ENCODE results near the gene CIAO1.
"Not testable (repeated sequence)": the region's sequence is repeated elsewhere in the genome, so short reads cannot be mapped to it uniquely, and the experiment has no call there.

Gene CIAO1

DNA sequence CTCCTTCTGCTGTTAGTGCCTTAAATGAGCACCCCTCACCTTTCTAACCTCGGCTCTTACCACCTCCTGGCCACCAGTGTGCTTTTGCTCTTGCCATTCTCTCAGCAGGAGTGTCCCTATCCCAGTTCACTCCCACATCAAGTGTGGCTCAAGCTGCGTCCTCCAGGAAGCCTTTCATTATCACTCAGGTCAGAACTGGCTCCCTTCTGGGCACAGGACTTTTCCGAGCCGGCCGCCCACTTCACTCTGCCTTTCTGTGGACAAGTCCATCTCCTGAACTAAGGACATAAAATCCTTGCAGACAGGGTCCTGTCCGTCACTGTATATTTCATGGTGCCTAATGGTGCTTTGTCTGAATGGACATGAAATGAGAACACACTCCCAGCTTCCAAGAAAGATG is 15.8 kb upstream of the CIAO1 start:
- no peak for DNase-seq (ENCODE audit: low spot score)

DNA sequence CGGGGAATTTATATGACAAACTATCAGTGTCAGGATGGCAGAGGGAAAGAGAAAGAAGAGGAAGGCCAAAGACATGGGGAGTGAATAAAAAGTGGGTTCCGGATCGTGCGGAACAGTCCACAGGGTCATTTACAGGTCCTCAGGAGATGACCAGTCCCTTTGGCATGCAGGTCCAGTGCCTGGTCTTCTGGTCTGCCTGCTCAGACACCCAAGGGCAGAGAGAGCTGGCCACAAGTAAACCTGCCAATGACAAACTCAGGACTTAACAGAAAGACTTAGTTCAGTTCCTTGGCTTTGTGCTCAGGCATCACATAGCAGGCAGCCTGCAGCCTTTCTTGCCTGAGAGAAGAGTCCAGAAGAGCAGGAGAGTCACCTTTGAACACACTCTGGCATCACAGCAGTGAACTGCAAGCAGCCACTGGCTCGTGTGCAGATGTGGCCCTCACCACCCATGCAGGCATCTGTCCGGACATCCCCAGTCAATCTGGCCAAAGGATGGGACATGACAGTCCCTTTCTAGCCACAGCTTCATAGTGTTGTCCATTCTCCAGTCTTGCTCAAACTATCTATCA is 14.2 kb upstream of the CIAO1 start:
- DNase-seq (ENCODE audit: low spot score): peak; percentile 96

DNA sequence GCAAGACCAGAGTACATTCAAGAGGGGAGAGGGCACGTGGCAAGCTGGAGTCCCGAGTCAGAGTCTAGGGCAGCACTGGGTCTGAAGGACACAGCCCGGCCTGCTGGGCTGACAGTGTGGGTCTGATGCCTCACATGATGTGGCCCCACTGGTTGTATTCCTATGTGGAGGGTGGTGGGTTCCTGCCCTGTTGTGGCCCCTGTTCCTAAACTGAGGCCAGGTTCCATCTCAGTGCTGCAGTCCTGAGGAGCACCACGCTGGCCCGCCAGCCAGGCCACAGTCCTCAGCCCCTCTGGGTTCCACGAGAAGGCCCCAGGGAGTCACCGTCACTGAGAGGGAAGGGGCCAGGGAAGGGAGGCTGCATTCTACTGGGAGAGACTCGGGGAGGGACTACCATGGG is 13.5 kb upstream of the CIAO1 start:
- no peak for DNase-seq (ENCODE audit: low spot score)

- no peak for DNase-seq (ENCODE audit: low spot score)
Observed at GRCh38 chr2:96253006-96253405, 13.0 kb upstream of the CIAO1 start.

DNA sequence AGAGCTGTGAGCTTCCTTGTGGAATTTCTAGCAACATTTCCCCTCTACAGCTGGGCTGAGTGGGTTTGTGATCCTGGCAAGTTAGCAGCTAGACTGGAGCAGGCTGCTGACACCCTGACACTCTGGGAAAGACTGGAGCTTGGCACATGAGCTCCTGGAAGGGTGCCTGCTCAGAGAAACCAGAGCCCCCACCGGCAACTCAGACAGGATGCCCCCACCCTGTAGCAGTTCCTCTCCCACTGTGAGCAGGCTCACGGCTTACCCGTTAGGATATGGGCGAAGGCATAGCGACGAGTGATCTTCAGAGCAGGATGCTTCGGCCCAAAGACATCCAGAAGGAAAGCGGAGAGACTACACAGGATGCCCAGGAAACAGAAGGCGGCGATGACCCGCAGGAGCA is 11.5 kb upstream of the CIAO1 start:
- DNase-seq (ENCODE audit: low spot score): no peak

- DNase-seq (ENCODE audit: low spot score): no peak
Observed at GRCh38 chr2:96256611-96257113, 9.4 kb upstream of the CIAO1 start.

- not testable (repeated sequence) for DNase-seq (ENCODE audit: low spot score)
Observed at GRCh38 chr2:96257744-96258143, 8.3 kb upstream of the CIAO1 start.

DNA sequence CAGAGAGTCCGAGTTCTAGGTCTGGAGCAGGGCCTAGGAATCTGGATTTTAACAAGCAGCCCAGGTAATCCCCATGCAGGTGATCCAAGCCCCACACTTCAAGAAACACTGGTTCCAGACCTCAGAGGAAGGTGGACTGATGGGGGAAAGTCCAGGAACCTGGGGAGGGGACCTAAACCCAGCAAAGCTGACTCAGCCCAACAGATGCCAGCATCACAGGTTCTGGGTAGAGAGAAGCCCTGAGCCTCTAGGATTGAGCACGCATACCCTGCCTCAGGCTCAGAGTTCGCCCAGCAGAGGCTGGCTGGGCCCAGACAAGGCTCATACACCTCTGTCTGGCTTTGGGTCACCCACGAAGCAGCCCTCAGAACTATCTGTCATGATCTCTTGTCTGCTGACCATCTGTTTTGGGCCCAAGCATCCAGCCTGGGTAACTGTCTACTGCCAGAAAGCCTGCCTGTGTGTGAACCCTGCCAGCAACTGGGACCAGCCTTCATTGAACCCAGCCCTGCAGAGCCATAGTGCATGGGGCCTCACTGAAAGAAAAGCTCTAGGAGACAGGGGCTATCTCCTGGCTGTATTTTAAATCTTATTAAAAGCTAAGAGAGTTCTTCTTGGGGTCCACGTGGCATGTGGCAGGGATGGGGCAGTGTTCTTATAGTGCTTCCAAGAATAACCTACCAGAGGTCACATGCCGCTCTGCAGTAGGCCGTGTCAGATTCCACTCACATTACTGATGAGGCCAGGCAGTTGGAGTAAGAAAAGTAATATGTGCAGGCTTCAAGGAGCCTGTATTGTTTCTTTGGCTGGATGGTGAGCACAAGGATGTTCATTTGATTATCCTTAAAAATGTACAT is 7.6 kb upstream of the CIAO1 start:
- no peak for DNase-seq (ENCODE audit: low spot score)

DNA sequence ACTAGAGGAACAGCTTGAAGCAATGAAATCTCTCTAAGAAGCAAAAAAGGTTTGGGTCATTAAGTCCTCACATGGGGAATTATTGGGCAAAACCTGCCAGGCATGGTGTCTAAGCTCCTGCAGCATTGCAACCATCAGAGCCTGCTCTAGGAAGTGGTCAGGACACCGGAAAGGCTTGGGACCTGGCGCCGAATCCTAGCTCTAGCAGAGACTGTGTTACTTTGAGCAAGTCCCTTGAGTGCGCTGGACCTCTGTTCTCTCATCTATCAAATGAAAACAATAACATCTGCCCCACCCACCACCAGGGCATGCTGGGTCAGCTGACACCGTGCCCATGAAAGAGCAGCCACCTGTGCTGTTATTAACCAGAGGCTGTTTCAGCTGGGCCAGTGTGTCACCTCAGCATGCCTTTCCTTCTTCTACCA is 6.5 kb upstream of the CIAO1 start:
- no peak for DNase-seq (ENCODE audit: low spot score)

DNA sequence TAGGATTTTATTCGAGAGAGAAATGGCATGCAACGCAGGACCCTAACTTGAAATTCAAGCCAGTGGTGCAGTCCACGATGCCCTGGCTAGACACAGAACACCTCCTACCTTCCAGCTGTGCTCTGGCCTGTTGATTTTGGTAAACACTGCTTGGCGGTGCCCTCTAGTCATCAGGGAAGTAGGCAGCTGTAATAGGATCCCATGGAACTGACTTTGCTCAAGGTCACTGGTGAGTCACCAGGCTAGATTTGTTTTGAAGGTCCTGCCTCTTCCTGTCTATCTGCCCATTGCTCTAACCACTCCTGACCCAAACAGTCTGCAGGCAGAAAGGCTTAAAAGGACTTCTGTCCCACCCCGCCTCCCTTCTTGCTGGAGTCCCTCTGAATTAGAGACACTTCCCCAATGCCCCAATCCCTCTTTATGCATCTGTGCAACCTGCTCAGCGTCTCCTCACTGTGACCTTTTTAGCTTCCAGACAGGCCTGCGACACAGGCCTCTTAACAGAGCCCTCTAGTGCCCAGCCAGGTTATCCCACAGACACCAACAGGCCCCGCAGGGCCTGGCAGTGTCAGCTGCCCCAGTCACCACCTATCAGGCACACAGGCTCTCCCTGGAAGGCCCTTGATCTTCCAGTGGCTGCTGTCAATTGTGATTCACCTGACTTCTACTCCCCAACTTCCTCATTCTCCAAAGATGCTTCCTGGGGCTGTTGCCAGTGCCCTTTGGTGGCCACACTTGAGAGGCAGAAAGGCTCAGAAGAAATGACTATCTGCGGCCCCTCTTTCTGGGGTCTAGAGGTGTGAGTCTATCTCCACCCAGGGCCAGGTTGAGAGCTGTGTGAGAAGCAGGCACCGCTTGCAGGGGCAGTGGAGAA is 5.4 kb upstream of the CIAO1 start:
- DNase-seq (ENCODE audit: low spot score): peak; percentile 94

DNA sequence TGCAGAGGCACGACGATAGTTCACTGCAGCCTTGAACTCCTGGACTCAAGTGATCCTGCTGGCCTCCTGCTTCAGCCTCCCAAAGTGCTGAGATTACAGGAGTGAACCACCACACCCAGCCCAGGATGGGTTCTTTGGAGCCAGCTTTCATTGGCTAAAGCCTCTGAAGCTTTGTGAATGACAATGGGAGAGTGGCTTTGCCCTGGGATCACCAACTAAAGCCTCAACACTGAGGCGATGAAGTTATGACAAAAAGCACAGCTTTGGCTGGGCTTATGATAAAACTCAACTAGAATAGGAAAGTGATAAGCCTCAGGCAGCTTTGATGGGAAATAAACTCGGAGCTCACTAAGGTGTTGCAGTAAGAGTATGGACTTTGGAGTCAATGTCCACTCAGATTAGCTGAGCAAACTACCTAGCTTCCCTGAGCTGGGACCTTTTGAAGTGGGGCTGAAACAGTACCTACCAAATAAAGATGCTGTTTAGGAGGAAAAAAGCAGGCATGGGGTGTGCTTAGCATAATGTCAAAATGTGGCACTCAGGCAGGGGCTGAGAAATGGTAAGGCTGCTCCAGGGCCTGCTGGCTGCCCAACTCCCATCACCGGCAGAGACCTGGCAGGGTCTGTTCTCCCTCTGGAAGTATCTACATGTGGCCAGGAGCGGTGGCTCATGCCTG is 4.6 kb upstream of the CIAO1 start:
- no peak for DNase-seq (ENCODE audit: low spot score)

DNA sequence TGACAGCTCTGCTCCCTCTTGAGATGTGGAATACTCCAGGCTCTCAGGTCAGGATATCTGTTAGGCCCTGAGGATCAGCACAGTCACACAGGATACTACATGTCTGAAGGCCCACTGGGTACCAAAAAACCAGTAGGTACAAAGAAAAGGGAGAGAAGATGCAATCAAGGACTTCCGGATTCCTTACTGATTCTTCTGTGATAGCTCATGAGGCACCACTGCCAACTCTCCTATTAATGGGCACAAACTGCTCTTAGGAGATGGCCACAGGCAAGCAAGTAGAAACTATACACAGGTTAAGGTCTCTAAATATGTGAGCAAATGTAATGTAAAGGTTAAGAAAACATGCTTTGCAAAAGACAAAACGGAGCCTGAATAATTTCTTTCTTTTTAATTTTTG is 3.7 kb upstream of the CIAO1 start:
- DNase-seq (ENCODE audit: low spot score): no peak

DNA sequence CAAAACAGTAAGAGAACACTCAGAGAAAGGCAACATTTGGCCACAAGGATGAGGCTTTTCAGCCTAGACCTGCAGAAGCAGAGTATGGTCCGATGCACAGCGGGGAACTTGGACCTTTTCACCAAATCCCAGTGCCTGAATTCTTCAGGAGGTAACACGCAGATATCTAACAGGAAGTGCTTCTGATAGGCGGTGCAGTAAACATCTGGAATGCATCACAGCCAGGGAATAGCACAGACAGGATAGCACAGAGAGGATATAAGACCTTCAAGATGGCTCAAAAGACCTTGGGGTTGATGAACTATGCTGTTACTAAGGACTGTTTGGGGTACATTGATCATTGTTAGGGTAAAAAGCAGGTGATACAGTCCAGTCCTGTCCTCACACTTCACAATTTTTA is 1.9 kb upstream of the CIAO1 start:
- DNase-seq (ENCODE audit: low spot score): peak; percentile 38

GRCh38 chr2:96264656-96265348 is 1.2 kb upstream of the CIAO1 start:
- DNase-seq (ENCODE audit: low spot score): peak; percentile 47

GRCh38 chr2:96265349-96265839 is 631 bp upstream of the CIAO1 start:
- DNase-seq (ENCODE audit: low spot score): peak; percentile 59

GRCh38 chr2:96267159-96267971 is 1.3 kb downstream of the CIAO1 start:
- DNase-seq (ENCODE audit: low spot score): peak; percentile 37

- DNase-seq (ENCODE audit: low spot score): no peak
Observed at GRCh38 chr2:96271995-96272394, 6.0 kb downstream of the CIAO1 start.

DNA sequence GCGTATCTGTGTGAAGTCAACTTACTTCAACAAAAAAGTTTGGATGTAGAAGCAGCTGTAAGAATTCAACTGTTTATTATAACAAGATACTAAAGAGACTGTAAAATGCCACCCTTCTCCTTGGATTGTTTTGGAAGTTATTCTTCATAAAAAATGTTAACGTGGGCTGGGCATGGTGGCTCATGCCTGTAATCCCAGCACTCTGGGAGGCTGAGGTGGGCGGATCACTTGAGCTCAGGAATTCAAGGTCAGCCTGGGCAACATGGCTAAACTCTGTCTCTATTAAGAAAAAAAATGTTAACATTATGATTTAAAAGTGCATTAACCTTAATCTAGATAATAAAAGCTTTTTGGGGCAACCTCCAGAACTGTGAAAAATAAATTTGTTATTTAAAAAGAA is 7.7 kb downstream of the CIAO1 start:
- no peak for DNase-seq (ENCODE audit: low spot score)

- DNase-seq (ENCODE audit: low spot score): no peak
Observed at GRCh38 chr2:96274355-96275056, 8.5 kb downstream of the CIAO1 start.
